Omental fat pad (tissue), 4 donors: ENCODE data around the gene SEMA5A. TPM values are rescaled to one million over a fixed set of nuclear protein-coding genes. Genes with fewer than 3 reads are reported as not detected.

Source experiments
- ATAC-seq: fragments of 150-250 bp; one replicate; pipeline ENCODE4 v1.9.1; 2016; ENCODE audit warnings: mild to moderate bottlenecking, moderate library complexity; ENCODE audit not compliant: low FRiP score
- DNase-seq: peaks from one replicate; pipeline ENCODE4 v3.0.0-alpha.2; 2019; ENCODE audit warnings: low spot score
- CTCF ChIP-seq, 3 donors: fragments of 450-650 bp; IDR thresholded peaks; one replicate each; pipeline ENCODE4 v1.5.1; 2016 to 2017; ENCODE audit warnings: antibody characterized with exemption in 3 of 3, mild to moderate bottlenecking in 3 of 3, moderate library complexity in 2 of 3
- total RNA-seq, 4 donors: library from RNA; depleted of rRNA; stranded (reverse); fragments of >200 nt; gene quantifications; one replicate each; pipeline ENCODE4 v1.1.0, GENCODE V29; 2016

The SEMA5A gene
- total RNA-seq, 4 donors from 2014 or later: 6.3 to 60.2 (median 22.1) TPM

GRCh38 chr5:9474219-9475002 is 71.5 kb downstream of the SEMA5A start:
- no peak for DNase-seq
- no peak for ATAC-seq
- TF ChIP-seq CTCF (IDR thresholded peaks at IDR 0.05): no peak

- no peak for ATAC-seq
- DNase-seq: no peak
- TF ChIP-seq CTCF (IDR thresholded peaks at IDR 0.05): no peak
Observed at GRCh38 chr5:9473624-9474023, 72.3 kb downstream of the SEMA5A start.

GRCh38 chr5:9470410-9470809 is 75.5 kb downstream of the SEMA5A start:
- no peak for DNase-seq

GRCh38 chr5:9468060-9468388 is 77.9 kb downstream of the SEMA5A start:
- TF ChIP-seq CTCF (IDR thresholded peaks at IDR 0.05): no peak
- ATAC-seq: peak; percentile 79
- no peak for DNase-seq

More at GRCh38 chr5:9470410-9470809, 75.5 kb downstream of the SEMA5A start:
- no peak for TF ChIP-seq CTCF (IDR thresholded peaks at IDR 0.05)
- no peak for ATAC-seq

- peak; percentile 28 for ATAC-seq
- no peak for DNase-seq
- TF ChIP-seq CTCF (IDR thresholded peaks at IDR 0.05): no peak
Observed at GRCh38 chr5:9467199-9468059, 78.4 kb downstream of the SEMA5A start.

- TF ChIP-seq CTCF (IDR thresholded peaks at IDR 0.05): no peak
- DNase-seq (no peak), ATAC-seq (peak; percentile 67)
Observed at GRCh38 chr5:9466697-9467096, 79.2 kb downstream of the SEMA5A start.
